Esophagus squamous epithelium (tissue), 4 donors: ENCODE measurements around the gene MELK.

Experiments
- POLR2A ChIP-seq, 4 donors: fragments of 450-650 bp; IDR thresholded peaks; one replicate each; pipeline ENCODE4 v1.6.1; 2017; ENCODE audit warnings: antibody characterized with exemption in 4 of 4, mild to moderate bottlenecking in 4 of 4, moderate library complexity in 3 of 4
- TF ChIP-seq, protein P1 (sequence below), 6 experiments: fragments of 450-650 bp in 4 of 6; fragments of 200-600 bp in 2 of 6; sonication (generic) in 2 of 6; IDR thresholded peaks; one replicate each; pipeline ENCODE4 v1.5.1; 2016 to 2019; ENCODE audit warnings: antibody characterized with exemption in 6 of 6, mild to moderate bottlenecking in 4 of 6, moderate library complexity in 4 of 6

DNA sequence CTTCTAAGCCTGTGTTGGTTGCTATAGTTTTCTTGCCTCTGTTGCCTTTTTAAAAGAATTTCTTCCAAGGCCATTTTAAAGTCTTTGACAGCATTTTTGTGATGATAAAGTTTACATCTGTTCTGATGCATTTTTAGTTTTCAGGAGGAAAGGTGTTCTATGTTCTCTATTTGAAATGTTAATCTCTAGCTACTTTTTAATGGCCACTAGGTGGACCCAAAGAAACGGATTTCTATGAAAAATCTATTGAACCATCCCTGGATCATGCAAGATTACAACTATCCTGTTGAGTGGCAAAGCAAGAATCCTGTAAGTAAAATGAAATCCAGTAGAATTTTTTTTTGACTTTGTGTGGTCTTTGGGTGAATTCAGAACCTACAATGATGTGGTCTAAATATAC lies 60.2 kb downstream of the MELK start:
- TF ChIP-seq, protein P1, sequence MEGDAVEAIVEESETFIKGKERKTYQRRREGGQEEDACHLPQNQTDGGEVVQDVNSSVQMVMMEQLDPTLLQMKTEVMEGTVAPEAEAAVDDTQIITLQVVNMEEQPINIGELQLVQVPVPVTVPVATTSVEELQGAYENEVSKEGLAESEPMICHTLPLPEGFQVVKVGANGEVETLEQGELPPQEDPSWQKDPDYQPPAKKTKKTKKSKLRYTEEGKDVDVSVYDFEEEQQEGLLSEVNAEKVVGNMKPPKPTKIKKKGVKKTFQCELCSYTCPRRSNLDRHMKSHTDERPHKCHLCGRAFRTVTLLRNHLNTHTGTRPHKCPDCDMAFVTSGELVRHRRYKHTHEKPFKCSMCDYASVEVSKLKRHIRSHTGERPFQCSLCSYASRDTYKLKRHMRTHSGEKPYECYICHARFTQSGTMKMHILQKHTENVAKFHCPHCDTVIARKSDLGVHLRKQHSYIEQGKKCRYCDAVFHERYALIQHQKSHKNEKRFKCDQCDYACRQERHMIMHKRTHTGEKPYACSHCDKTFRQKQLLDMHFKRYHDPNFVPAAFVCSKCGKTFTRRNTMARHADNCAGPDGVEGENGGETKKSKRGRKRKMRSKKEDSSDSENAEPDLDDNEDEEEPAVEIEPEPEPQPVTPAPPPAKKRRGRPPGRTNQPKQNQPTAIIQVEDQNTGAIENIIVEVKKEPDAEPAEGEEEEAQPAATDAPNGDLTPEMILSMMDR (IDR thresholded peaks at IDR 0.05), result peak in 5 of 6 experiments; percentile 24 to 53 (median 42)
- TF ChIP-seq POLR2A (IDR thresholded peaks at IDR 0.05), result no peak
